HepG2 (cell line): ENCODE data around the gene DLX4. TPM values are rescaled to one million over a fixed set of nuclear protein-coding genes. Genes with fewer than 3 reads are reported as not detected.

Source experiments
- CBX2 ChIP-seq, 2 experiments: fragments of 200-600 bp in 1 of 2; sonication (generic); formaldehyde crosslinking in 1 of 2; IDR thresholded peaks; 2 replicates each; pipeline versions ENCODE4 v1.7.0 to v1.8.1; 2018 to 2022; ENCODE audit warnings: low read depth in 2 of 2, low read length in 1 of 2, mild to moderate bottlenecking in 1 of 2, missing genetic modification reagents in 1 of 2
- CHCHD3 ChIP-seq: sonication (generic); formaldehyde crosslinking; IDR thresholded peaks from 2 replicates; pipeline ENCODE4 v1.8.0; 2022; ENCODE audit warnings: mild to moderate bottlenecking, missing genetic modification reagents, moderate library complexity
- HES4 ChIP-seq: sonication (generic); formaldehyde crosslinking; IDR thresholded peaks from 2 replicates; pipeline ENCODE4 v1.9.0; 2021; ENCODE audit warnings: mild to moderate bottlenecking, missing genetic modification reagents, borderline replicate concordance
- IRX3 ChIP-seq: sonication (generic); formaldehyde crosslinking; IDR thresholded peaks from 2 replicates; pipeline ENCODE4 v1.8.1; 2023; ENCODE audit warnings: mild to moderate bottlenecking, low read depth, missing genetic modification reagents, borderline replicate concordance
- MAZ ChIP-seq, 2 experiments: sonication (generic) in 1 of 2; formaldehyde crosslinking in 1 of 2; IDR thresholded peaks; 2 replicates each; pipeline versions ENCODE4 v1.5.0 to v1.6.1; 2012 to 2020; ENCODE audit warnings: low read depth in 2 of 2, mild to moderate bottlenecking in 2 of 2, borderline replicate concordance in 1 of 2, improper control_type of control experiment in 1 of 2, low read length in 1 of 2, missing genetic modification reagents in 1 of 2, moderate library complexity in 1 of 2
- NFYC ChIP-seq: IDR thresholded peaks from 2 replicates; pipeline ENCODE4 v1.6.1; 2016; ENCODE audit warnings: missing genetic modification reagents, missing compliant biosample characterization
- NR2C2 ChIP-seq: sonication (generic); formaldehyde crosslinking; IDR thresholded peaks from 2 replicates; pipeline ENCODE4 v1.4.0; 2020; ENCODE audit warnings: missing genetic modification reagents, mild to moderate bottlenecking, moderate library complexity, borderline replicate concordance
- PHF21A ChIP-seq: sonication (generic); formaldehyde crosslinking; IDR thresholded peaks from 2 replicates; pipeline ENCODE4 v1.5.0; 2020; ENCODE audit warnings: mild to moderate bottlenecking, missing genetic modification reagents
- PRMT3 ChIP-seq: sonication (generic); formaldehyde crosslinking; IDR thresholded peaks from 2 replicates; pipeline ENCODE4 v1.8.1; 2022; ENCODE audit warnings: low read depth, mild to moderate bottlenecking, moderate library complexity, missing genetic modification reagents, borderline replicate concordance
- RBFOX2 ChIP-seq: fragments of 200-400 bp; formaldehyde crosslinking; IDR thresholded peaks from 2 replicates; pipeline ENCODE4 v1.6.1; 2017; ENCODE audit warnings: low read depth, mild to moderate bottlenecking, low read length
- SALL1 ChIP-seq: sonication (generic); formaldehyde crosslinking; IDR thresholded peaks from 2 replicates; pipeline ENCODE4 v1.8.0; 2022; ENCODE audit warnings: mild to moderate bottlenecking, missing genetic modification reagents
- SMAD1 ChIP-seq: sonication (generic); formaldehyde crosslinking; IDR thresholded peaks from 2 replicates; pipeline ENCODE4 v1.4.0; 2020; ENCODE audit warnings: missing genetic modification reagents, low read depth, mild to moderate bottlenecking, borderline replicate concordance
- SPEN ChIP-seq: sonication (generic); formaldehyde crosslinking; IDR thresholded peaks from 2 replicates; pipeline ENCODE4 v1.5.1; 2020; ENCODE audit warnings: low read depth, mild to moderate bottlenecking, missing genetic modification reagents
- ZNF232 ChIP-seq: sonication (generic); formaldehyde crosslinking; IDR thresholded peaks from 2 replicates; pipeline ENCODE4 v1.4.0; 2020; ENCODE audit warnings: missing genetic modification reagents, borderline replicate concordance
- ZNF274 ChIP-seq: sonication (generic); formaldehyde crosslinking; IDR thresholded peaks from 2 replicates; pipeline ENCODE4 v1.5.1; 2020; ENCODE audit warnings: mild to moderate bottlenecking, missing genetic modification reagents
- ZNF337 ChIP-seq: sonication (generic); formaldehyde crosslinking; IDR thresholded peaks from 2 replicates; pipeline ENCODE4 v1.5.1; 2020; ENCODE audit warnings: missing genetic modification reagents, low read depth, mild to moderate bottlenecking, borderline replicate concordance
- ZNF350 ChIP-seq: sonication (generic); formaldehyde crosslinking; IDR thresholded peaks from 2 replicates; pipeline ENCODE4 v1.4.0; 2020; ENCODE audit warnings: mild to moderate bottlenecking, low read depth, missing genetic modification reagents, borderline replicate concordance
- ZNF607 ChIP-seq: sonication (generic); formaldehyde crosslinking; IDR thresholded peaks from 2 replicates; pipeline ENCODE4 v1.5.1; 2020; ENCODE audit warnings: missing genetic modification reagents, mild to moderate bottlenecking, borderline replicate concordance
- ZNF850 ChIP-seq: sonication (generic); formaldehyde crosslinking; conservative IDR thresholded peaks from 2 replicates; pipeline ENCODE4 v1.9.0; 2021; ENCODE audit warnings: mild to moderate bottlenecking, missing genetic modification reagents
- polyA plus RNA-seq, 8 experiments: library from polyadenylated mRNA; depleted of rRNA in 3 of 8; stranded (reverse) in 7 of 8; unstranded in 1 of 8; fragments of >200 nt; fragmentation: Illumina TruSeq in 4 of 8; extraction: Trizol in 4 of 8; gene quantifications; 2 replicates each; pipeline versions ENCODE4 v1.2.1 to v1.2.3, GENCODE V29; 2011 to 2016; ENCODE audit warnings: low read depth in 4 of 8, missing spikeins in 1 of 8, mixed read lengths in 1 of 8; ENCODE audit not compliant: insufficient read depth in 1 of 8
- total RNA-seq, 5 experiments: library from RNA; depleted of rRNA; stranded (reverse); fragments of >200 nt; fragmentation: Illumina TruSeq; extraction: Trizol; gene quantifications; 2 replicates each; pipeline ENCODE4 v1.2.3, GENCODE V29; 2016; ENCODE audit warnings: low read depth in 1 of 5
- TF ChIP-seq, protein P1 (sequence below): sonication (generic); formaldehyde crosslinking; IDR thresholded peaks from 2 replicates; pipeline ENCODE4 v1.4.0; 2020; ENCODE audit warnings: missing genetic modification reagents
- TF ChIP-seq, protein P2 (sequence below): sonication (generic); formaldehyde crosslinking; IDR thresholded peaks from 2 replicates; pipeline ENCODE4 v1.8.1; 2023; ENCODE audit warnings: missing genetic modification reagents, mild to moderate bottlenecking, borderline replicate concordance
- TF ChIP-seq, protein P3 (sequence below): sonication (generic); formaldehyde crosslinking; IDR thresholded peaks from 2 replicates; pipeline ENCODE4 v1.8.0; 2023; ENCODE audit warnings: mild to moderate bottlenecking, missing genetic modification reagents
- TF ChIP-seq, protein P4 (sequence below): sonication (generic); formaldehyde crosslinking; IDR thresholded peaks from 2 replicates; pipeline ENCODE4 v1.5.0; 2020; ENCODE audit warnings: mild to moderate bottlenecking, missing genetic modification reagents, moderate library complexity

The DLX4 gene
- total and polyA plus RNA-seq, 2 of the 13 experiments (the other 11 are each of a cell fraction or from before 2014, with no cell fraction given), result 0.55 to 2.3 TPM

DNA sequence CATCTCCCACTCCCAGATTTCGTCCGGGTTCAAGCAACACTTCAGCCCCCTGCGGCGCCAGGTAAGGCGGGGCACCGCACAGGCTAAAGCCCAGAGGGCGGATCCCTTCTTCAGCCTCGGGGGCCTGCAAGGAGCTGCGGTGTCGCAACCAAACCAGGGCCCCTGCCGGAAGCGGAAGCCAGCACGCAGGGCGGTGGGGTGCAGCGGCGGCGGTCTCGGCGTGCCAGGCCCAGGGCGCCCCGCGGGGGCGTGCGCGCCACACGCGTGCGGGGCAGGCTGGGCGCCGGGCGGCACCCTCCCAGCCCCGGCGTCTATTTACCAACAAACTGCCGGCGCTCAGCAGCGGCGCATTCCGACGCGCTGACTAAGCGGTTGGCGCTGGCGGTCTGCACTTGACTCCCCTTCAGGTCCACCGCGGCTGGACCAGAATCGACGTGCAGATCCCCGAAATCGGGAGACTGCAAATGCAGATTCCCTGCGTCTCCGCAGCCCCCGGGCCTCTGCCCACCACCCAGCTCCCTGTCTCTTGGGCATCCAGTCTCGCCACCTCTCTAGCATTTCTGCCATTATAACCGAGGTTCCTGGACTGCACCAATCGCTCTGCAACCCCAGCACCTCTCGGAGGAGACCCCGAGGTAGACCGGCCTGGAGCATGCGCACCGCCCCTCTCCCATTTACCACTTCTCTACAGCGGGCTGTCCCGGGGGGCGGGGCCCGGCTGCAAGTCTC is 421 bp upstream of the DLX4 start (continued):
- TF ChIP-seq, protein P1, sequence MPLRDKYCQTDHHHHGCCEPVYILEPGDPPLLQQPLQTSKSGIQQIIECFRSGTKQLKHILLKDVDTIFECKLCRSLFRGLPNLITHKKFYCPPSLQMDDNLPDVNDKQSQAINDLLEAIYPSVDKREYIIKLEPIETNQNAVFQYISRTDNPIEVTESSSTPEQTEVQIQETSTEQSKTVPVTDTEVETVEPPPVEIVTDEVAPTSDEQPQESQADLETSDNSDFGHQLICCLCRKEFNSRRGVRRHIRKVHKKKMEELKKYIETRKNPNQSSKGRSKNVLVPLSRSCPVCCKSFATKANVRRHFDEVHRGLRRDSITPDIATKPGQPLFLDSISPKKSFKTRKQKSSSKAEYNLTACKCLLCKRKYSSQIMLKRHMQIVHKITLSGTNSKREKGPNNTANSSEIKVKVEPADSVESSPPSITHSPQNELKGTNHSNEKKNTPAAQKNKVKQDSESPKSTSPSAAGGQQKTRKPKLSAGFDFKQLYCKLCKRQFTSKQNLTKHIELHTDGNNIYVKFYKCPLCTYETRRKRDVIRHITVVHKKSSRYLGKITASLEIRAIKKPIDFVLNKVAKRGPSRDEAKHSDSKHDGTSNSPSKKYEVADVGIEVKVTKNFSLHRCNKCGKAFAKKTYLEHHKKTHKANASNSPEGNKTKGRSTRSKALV, result peak; percentile 46; the same call in 1 of the 2 replicates
- no peak for TF ChIP-seq MAZ (IDR thresholded peaks at IDR 0.05; ENCODE audit: borderline replicate concordance, low read depth, low read length)
- TF ChIP-seq MAZ (CRISPR knock-in tag; IDR thresholded peaks at IDR 0.05; ENCODE audit: low read depth), result peak; percentile 75
- no peak for TF ChIP-seq CBX2 (IDR thresholded peaks at IDR 0.05; ENCODE audit: low read depth, low read length)
- no peak for TF ChIP-seq CBX2 (CRISPR knock-in tag; IDR thresholded peaks at IDR 0.05; ENCODE audit: low read depth)
- 0 out of 2 replicates have a peak, but pooled peaks have one; percentile 50 for TF ChIP-seq SALL1 (CRISPR knock-in tag)
- TF ChIP-seq ZNF232, result peak; percentile 30; the same call in 1 of the 2 replicates
- no peak for TF ChIP-seq ZNF607 (CRISPR knock-in tag)
- TF ChIP-seq NFYC (CRISPR knock-in tag), result peak; percentile 58
- TF ChIP-seq SPEN (CRISPR knock-in tag), result peak; percentile 63
- peak; percentile 56; the same call in 1 of the 2 replicates for TF ChIP-seq PHF21A (CRISPR knock-in tag)
- peak; percentile 92 for TF ChIP-seq PRMT3
- TF ChIP-seq NR2C2 (CRISPR knock-in tag), result peak; percentile 37; the same call in 1 of the 2 replicates
- TF ChIP-seq, protein P2, sequence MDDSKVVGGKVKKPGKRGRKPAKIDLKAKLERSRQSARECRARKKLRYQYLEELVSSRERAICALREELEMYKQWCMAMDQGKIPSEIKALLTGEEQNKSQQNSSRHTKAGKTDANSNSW, result no peak; the same call in 1 of the 2 replicates
- TF ChIP-seq ZNF337 (CRISPR knock-in tag), result no peak
- peak; percentile 46 for TF ChIP-seq ZNF350 (CRISPR knock-in tag)
- peak; percentile 73; the same call in 1 of the 2 replicates for TF ChIP-seq CHCHD3 (CRISPR knock-in tag)
- no peak for TF ChIP-seq SMAD1 (CRISPR knock-in tag)
- 0 out of 2 replicates have a peak, but pooled peaks have one; percentile 68 for TF ChIP-seq ZNF850 (CRISPR knock-in tag)
- TF ChIP-seq HES4 (CRISPR knock-in tag), result peak; percentile 91; the same call in 1 of the 2 replicates
- TF ChIP-seq, protein P3, sequence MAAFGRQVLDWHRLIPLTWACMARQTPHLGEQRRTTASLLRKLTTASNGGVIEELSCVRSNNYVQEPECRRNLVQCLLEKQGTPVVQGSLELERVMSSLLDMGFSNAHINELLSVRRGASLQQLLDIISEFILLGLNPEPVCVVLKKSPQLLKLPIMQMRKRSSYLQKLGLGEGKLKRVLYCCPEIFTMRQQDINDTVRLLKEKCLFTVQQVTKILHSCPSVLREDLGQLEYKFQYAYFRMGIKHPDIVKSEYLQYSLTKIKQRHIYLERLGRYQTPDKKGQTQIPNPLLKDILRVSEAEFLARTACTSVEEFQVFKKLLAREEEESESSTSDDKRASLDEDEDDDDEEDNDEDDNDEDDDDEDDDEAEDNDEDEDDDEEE (CRISPR knock-in tag), result peak; percentile 41; the same call in 1 of the 2 replicates
- peak; percentile 69; the same call in 1 of the 2 replicates for TF ChIP-seq ZNF274 (CRISPR knock-in tag)
- TF ChIP-seq RBFOX2, result peak; percentile 71
- TF ChIP-seq, protein P4, sequence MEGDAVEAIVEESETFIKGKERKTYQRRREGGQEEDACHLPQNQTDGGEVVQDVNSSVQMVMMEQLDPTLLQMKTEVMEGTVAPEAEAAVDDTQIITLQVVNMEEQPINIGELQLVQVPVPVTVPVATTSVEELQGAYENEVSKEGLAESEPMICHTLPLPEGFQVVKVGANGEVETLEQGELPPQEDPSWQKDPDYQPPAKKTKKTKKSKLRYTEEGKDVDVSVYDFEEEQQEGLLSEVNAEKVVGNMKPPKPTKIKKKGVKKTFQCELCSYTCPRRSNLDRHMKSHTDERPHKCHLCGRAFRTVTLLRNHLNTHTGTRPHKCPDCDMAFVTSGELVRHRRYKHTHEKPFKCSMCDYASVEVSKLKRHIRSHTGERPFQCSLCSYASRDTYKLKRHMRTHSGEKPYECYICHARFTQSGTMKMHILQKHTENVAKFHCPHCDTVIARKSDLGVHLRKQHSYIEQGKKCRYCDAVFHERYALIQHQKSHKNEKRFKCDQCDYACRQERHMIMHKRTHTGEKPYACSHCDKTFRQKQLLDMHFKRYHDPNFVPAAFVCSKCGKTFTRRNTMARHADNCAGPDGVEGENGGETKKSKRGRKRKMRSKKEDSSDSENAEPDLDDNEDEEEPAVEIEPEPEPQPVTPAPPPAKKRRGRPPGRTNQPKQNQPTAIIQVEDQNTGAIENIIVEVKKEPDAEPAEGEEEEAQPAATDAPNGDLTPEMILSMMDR, result no peak; the same call in 1 of the 2 replicates
- TF ChIP-seq IRX3 (CRISPR knock-in tag), result no peak
